GM19467 (cell line): ENCODE measurements around the gene GALNT14.

Experiments
- ATAC-seq: cut with Tn5 transposase; IDR thresholded peaks from one replicate; pipeline ENCODE4 v1.9.1; 2021; ENCODE audit warnings: mild to moderate bottlenecking, moderate library complexity; ENCODE audit not compliant: unreplicated experiment

Gene GALNT14

GRCh38 chr2:31060397-31060796 is 77.8 kb downstream of the GALNT14 start:
- no peak for ATAC-seq

GRCh38 chr2:31058096-31059035 is 79.9 kb downstream of the GALNT14 start:
- no peak for ATAC-seq

DNA sequence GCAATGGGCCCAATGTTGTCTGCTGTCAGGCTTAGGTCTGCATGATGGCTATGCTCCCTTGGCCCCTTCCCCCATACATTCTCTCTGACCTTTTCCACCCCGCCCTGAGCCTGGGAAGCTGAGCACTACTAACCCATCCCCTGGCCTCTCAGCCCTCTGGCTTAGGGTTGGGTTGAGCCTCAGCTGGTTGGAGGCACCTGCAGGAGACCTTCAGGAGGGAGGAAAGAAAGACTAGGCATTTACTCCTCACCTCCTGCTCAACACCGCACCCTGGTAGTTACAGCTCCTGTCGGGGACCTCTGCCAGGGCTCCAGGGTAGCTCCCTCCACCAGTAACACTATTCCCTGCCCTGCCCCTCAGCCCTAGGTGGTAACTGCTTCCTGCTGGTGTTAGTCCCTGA is 80.5 kb downstream of the GALNT14 start:
- ATAC-seq = no peak

GRCh38 chr2:31055938-31056337 is 82.3 kb downstream of the GALNT14 start:
- ATAC-seq = no peak

- ATAC-seq = no peak
Measured at GRCh38 chr2:31054842-31055388, 83.3 kb downstream of the GALNT14 start.

DNA sequence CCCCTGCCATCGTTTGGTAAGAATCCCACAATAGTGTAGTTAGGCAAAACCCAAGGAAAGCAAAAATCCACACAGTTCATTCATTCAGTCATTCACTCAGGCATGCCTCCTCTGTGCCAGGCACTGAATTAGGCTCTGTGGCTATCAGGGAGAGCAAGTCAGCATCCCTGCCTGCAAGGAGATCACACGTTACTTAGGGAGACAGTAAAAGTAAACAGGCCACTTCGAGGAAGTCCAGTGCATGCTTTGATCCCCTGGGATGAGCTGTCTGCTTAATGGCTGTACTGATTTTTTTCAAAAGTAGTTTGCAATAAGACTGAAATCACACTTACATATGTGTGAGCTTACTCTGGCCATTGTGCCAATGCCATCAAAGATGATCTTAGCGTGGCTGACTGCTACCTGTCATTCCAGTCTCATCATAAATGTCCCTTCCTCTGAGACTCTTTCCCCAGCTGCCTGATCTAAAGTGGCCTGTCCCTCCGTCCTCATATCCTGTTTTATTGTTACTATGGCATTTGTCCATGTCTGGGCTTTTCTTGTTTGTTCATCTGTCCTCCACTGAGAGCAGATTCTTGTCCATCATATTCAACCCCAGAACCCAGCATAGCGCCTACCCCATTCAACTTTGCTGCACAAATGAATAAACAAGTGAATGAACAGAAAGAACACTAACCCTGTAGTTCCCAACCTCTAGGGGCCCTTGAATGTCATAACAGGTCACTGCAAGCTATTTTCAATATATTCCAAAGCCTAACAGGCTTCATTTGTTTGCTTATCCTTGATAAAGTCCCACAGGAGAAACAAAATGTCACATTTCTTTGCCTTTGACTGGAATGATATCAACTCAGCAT is 84.1 kb downstream of the GALNT14 start:
- no peak for ATAC-seq

- no peak for ATAC-seq
Measured at GRCh38 chr2:31052284-31052683, 86.0 kb downstream of the GALNT14 start.

GRCh38 chr2:31051258-31052140 is 86.7 kb downstream of the GALNT14 start:
- no peak for ATAC-seq

DNA sequence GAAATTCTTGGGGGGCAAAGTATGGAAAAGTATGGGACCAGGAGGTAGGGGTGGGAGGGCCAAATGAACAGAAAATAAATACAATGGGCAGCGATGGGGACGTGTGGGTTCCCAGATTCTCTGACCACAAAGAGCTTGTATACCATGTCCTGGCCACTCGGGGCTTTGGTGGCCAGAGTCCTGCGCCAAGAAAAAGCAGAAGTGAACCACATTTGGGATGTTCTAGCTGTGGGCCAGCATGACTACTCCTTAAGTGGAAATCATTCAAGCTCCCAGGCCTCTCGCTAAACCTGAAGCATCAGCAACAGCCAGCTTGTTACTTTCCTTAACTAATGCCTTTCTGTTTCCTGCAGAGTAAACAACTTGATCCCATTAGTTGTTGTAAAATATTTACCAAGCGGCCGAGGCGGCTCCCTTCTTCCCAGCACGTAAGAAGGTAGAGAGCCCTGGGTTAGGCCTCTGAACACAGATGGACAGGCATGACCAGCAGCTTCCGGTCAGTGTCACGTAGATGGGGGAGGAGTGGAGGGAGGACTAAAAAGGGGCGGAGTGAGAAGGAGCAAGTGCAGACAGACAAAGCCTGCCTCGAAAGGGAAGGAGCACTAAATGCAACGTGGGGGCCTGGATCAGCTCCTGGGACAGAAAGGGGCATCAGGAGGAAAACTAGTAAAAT is 88.2 kb downstream of the GALNT14 start:
- no peak for ATAC-seq

- ATAC-seq = no peak
Measured at GRCh38 chr2:31049264-31049663, 89.0 kb downstream of the GALNT14 start.

- ATAC-seq = no peak
Measured at GRCh38 chr2:31047599-31047998, 90.6 kb downstream of the GALNT14 start.

DNA sequence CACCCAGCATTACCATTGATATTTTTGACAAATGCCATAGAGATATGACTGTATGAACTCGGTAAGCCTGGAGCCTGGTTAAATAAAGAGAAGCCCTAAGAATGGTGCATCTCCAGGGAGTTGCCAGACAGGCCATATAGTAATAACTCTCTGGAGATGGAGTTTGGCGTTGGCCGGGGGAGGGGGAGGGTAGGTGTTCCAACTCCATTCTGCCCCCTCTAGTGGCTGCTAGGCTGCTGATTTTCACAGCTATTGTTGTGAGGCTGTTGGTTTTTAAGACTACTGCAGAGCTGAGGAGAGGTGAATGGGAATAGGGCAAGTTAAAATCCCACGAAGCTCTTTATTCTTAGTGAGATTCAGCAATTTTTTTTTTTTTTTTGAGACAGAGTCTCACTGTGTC is 99.9 kb downstream of the GALNT14 start:
- no peak for ATAC-seq

DNA sequence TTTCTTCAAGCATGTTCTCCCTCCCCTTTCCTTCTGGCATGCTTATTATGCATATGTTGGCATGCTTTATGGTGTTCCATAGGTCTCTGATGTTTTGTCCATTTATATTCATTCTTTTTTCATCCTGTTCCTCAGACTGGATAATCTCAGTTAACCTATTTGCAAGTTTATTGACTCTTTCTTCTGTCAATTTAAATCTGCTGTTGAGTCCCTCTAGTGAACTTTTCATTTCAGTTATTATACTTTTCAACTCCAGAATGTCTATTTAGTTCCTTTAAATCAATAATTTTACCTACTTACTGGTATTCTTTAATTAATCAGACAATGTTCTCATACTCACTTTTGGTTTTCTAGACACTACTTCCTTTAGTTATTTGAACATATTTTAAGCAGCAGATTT is 101.2 kb downstream of the GALNT14 start:
- ATAC-seq = no peak

DNA sequence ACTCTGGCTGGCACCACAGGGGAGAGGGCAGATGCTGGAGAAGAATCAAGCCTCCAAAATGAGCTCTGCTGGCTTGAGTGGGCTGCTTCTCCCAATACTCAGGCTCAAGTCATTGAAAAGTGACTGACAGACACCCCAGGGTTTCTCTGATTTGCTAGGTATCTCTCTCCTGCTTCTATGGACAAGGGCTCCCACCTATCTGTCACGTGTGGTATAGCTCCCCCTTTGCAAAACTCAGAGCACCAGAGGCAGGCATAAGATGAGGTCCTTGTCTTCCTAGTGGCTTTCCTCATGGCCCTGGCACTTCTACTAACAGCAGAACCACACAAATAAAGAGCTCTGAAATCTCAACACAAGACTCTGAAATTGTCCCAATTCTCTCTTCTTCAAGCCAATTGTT is 105.2 kb downstream of the GALNT14 start:
- no peak for ATAC-seq

- no peak for ATAC-seq
Measured at GRCh38 chr2:31032475-31032874, 105.8 kb downstream of the GALNT14 start.

GRCh38 chr2:31031132-31031706 is 107.0 kb downstream of the GALNT14 start:
- ATAC-seq = peak; percentile 74

DNA sequence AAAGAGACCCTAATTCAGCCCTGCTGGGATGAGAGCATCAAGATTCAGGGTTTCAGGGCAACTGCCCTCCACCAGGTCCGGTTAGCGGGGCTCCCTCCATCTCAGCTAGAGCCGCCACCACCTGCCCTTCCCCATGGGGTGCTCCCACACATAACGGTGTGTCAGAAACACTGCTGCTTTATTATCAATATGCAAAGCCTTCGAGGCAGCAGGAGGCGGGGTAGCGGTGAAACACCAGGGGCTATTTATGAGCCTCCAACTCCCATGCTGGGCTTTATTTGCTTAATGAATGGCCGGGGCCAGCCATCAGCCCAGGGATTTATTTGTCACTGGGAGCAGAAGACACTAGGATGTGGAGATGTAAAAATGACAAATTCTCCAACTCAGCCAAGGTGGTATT is 109.8 kb downstream of the GALNT14 start:
- no peak for ATAC-seq

DNA sequence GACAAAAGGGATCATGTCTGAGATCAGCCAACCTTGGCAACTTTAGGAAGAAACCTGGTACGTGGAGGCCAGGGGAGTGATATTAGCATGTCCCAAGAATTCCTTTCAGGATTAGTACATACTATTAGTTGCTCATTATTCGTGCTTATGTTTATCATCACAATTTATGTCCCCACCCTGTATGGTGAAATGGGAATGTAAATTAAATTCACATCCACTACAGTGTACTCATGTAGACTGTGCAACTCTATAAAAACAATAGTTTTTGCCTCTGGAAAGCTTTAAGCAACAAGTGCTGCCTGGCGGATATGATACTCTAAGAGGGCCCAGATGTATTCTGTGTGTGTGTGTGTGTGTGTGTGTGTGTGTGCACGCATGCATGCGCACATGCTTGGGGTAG is 110.7 kb downstream of the GALNT14 start:
- ATAC-seq = no peak

DNA sequence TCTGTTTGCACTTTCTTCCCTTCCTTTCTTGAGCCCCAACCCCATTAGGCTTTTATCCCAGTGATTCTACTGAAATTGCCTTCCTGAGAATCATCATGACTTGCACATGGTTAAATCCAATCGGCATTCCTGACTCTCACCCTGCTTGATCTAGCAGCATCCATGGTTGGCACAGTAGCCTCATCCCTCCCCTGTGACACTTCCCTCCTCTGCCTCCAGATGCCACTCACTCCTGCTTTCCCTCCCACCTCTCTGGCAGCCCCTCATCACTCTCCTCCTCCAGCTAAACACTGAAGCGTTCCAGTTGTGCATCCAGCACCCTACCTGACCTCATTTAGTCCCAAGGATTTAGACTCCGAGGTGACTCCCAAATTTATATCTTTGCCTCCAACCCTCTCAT is 114.7 kb downstream of the GALNT14 start:
- ATAC-seq = no peak

DNA sequence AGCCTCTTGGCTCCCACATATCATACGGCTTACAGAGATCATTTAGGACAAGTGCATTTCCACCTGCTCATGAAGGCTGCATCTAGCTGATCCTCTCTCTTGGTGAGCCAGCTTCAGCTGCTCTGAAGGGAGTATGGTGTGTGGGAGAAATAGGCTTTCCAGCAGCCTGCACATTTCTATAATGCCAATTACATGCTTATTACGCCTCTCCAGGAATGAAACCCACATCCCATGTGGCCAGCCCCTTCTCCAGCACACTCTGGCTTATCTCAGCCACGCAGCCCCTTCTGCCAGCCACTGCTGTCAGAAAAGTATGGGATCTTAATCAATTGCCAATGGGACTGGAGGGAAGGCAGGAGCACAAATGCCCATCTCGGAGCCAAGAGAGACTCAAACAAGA is 117.5 kb downstream of the GALNT14 start:
- ATAC-seq = no peak
